Mucosa of descending colon (tissue), 3 donors: ENCODE results near the gene MPPE1. TPM values are rescaled to one million over a fixed set of nuclear protein-coding genes. Genes with fewer than 3 reads are reported as not detected.
"Not testable (repeated sequence)": the region's sequence is repeated elsewhere in the genome, so short reads cannot be mapped to it uniquely, and the experiment has no call there.

Experiments
- ATAC-seq: fragments of 200-7000 bp; cut with Tn5 transposase; one replicate; pipeline ENCODE4 v1.9.1; 2020; ENCODE audit warnings: mild to moderate bottlenecking, moderate library complexity
- DNase-seq, 3 donors: peaks; one replicate each; pipeline ENCODE4 v3.0.0-alpha.2; 2020
- H3K36me3 ChIP-seq: fragments of 200-600 bp; one replicate; pipeline ENCODE4 v1.8.0; 2021; ENCODE audit warnings: low read depth, mild to moderate bottlenecking
- H3K4me1 ChIP-seq: fragments of 200-600 bp; one replicate; pipeline ENCODE4 v1.8.0; 2021; ENCODE audit warnings: low read depth, mild to moderate bottlenecking
- H3K4me3 ChIP-seq: fragments of 200-600 bp; one replicate; pipeline ENCODE4 v1.8.0; 2021; ENCODE audit warnings: mild to moderate bottlenecking
- H3K9me3 ChIP-seq: fragments of 200-600 bp; one replicate; pipeline ENCODE4 v1.8.0; 2021; ENCODE audit warnings: mild to moderate bottlenecking
- CTCF ChIP-seq: fragments of 200-600 bp; IDR thresholded peaks from one replicate; pipeline ENCODE4 v1.8.0; 2022; ENCODE audit warnings: antibody characterized with exemption, mild to moderate bottlenecking
- intact Hi-C, 2 donors: fragments of 100-400 bp; cut with DNase I in 1 of 2; cut with micrococcal nuclease in 1 of 2; formaldehyde crosslinking; loops; one replicate each; pipeline versions ENCODE4 v1.11.0 to v1.11.1; 2022; cut with DNase I, micrococcal nuclease
- total RNA-seq, 3 donors: library from RNA; stranded (reverse); fragmentation: NEBNext Ultra II Directional in 2 of 3; extraction: Animal tissue kit (Norgen Biotek cat#: 25700) in 2 of 3; gene quantifications; one replicate each; pipeline versions ENCODE4 v1.2.1 to v1.2.4, GENCODE V29; 2021 to 2023
- donor health status: DM: no; HTN: no; CAD: no; lungs with moderate emphysema.
- donor health status: DM: no; HTN: no; CAD: no.
- donor health status: DM: no; HTN: yes; CAD: no.

MPPE1 gene
- total RNA-seq, 3 donors from 2014 or later, result 56.7 to 103 (median 68.8) TPM

DNA sequence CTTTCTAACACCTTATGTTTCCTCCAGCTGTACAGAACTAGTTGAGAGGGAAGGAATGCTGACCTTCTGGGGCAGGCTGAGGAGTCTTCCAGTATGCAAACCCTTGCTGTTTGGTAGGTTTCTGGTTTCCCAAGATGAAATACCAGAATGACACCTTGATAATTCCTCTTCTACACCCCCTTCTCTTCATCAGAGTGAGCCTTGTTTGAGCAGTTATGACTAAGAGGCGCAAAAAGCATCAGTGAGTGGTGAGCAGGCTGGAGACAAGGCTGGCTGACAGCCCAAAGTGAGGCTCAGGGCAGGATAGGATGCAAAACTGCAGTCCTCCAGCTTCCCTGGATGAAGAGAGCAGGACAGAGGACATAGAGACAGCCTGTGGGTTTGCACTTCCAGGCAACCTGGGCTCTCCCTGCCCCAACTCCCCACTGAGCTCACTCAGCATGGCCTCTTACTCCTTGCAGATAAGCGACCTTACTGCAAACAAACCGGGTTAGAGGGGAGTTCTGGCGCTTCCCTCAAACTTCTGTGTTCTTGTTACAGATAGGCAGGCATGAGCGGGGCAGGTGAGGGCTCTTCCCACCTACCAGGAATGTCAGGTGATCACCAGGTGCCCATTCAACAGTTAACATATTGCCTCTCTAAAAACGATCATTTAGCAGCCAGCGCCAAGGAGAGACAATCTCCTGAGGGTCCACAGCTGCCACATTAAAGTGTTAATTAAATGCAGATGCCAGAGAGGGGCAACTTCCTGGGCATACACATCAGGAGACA is 5.4 kb downstream of the MPPE1 start:
- Histone ChIP-seq H3K4me3 (no peak overlapping the region), H3K36me3 (no peaks in the 10 kb centered on the region), H3K9me3 (no peaks in the 10 kb centered on the region), H3K4me1 (peaks cover 7% of the 10 kb centered on the region)
- no peak for DNase-seq
- ATAC-seq, result no peak
- intact Hi-C loops, result loop anchor here (10.0 kb wide), 1 partner anchor 48 kb away; the partner anchor contains the start of gene CHMP1B (in 2 of the 2)
- TF ChIP-seq CTCF, result no peak

DNA sequence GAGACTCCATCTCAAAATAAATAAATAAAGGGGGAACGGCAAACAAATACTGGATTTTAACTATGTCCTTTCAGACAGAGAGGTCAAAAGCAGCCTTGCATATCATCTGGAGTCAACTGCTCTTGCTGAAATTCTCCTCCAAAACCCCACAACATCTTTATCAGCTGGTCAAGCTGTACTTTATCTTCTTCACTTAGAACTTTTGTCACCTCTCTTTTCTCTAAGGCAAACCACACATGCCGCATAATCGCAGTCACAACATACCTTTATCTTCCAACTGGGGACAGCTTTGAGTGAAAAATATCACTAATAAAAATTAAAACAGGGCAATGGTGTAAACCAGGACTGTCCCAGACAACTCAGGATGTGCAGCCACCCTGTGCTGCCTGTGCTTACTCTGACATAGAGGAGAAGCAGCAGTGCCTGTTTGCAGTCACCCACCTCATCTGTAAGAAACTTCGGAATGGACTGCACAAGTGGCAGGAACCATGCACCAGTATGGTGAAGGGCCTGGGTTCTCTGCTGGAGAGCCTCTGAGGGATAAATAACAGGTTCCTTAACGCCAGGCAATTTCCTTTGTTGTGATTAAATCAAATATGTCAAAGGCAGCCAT is 6.2 kb downstream of the MPPE1 start:
- TF ChIP-seq CTCF, result no peak

GRCh38 chr18:11899063-11899462 is 9.1 kb downstream of the MPPE1 start:
- no peak for TF ChIP-seq CTCF
- ATAC-seq, result no peak
- intact Hi-C loops, result no loop called here
- no peak for DNase-seq
- no peaks in the 10 kb centered on the region for H3K4me1 ChIP-seq
- no peak overlapping the region for H3K4me3 ChIP-seq
- H3K36me3 ChIP-seq, result no peaks in the 10 kb centered on the region
- no peaks in the 10 kb centered on the region for H3K9me3 ChIP-seq

More for the DNA sequence above, 6.2 kb downstream of the MPPE1 start:
- Histone ChIP-seq H3K4me1 (peaks cover under 1% of the 10 kb centered on the region), H3K4me3 (no peak overlapping the region), H3K9me3 (no peaks in the 10 kb centered on the region), H3K36me3 (no peaks in the 10 kb centered on the region)
- no peak for DNase-seq
- intact Hi-C loops, result loop anchor here (10.0 kb wide), 1 partner anchor 47 kb away; the partner anchor contains the start of gene CHMP1B (in 2 of the 2)
- no peak for ATAC-seq

DNA sequence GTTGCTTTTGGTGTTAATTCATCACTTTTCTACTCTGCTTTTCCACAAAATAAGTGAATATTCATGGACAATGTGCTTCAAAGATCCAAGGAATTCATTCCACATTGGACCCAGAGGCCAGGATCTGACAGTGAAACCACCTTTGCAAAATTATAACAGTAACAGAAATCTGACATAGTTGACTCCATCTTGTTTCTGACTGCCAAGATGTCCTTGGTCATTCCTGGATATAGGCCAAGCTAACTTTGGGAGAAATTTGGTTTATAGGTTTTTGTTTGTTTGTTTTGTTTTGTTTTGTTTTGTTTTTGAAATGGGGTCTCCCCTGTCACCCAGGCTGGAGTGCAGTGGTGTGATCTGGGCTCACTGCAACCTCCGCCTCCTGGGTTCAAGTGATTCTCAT is 10.3 kb downstream of the MPPE1 start:
- H3K4me1 ChIP-seq, result no peaks in the 10 kb centered on the region
- DNase-seq (no peak), ATAC-seq (no peak)
- no peaks in the 10 kb centered on the region for H3K9me3 ChIP-seq
- intact Hi-C loops, result no loop called here
- H3K4me3 ChIP-seq, result no peak overlapping the region
- TF ChIP-seq CTCF, result no peak
- no peaks in the 10 kb centered on the region for H3K36me3 ChIP-seq

DNA sequence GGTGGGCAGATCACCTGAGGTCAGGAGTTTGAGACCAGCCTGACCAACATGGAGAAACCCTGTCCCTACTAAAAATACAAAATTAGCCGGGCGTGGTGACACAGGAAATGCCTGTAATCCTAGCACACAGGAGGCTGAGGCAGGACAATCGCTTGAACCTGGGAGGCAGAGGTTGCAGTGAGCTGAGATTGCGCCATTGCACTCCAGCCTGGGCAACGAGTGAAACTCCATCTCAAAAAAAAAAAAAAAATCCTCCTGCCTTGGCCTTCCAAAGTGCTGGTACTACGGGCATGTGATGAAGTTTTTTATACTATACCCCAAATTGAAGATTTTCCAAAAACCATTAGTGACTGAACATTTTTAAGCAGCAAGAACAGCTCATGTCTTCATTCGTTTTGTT is 15.7 kb downstream of the MPPE1 start:
- H3K4me1 ChIP-seq, H3K4me3 ChIP-seq, H3K9me3 ChIP-seq, ATAC-seq, intact Hi-C loops, H3K36me3 ChIP-seq, DNase-seq: not testable (repeated sequence)

GRCh38 chr18:11891737-11892136 is 16.4 kb downstream of the MPPE1 start:
- Histone ChIP-seq H3K36me3 (no peaks in the 10 kb centered on the region), H3K4me3 (no peak overlapping the region), H3K4me1 (peaks cover 4% of the 10 kb centered on the region), H3K9me3 (no peaks in the 10 kb centered on the region)
- DNase-seq, result no peak
- intact Hi-C loops, result no loop called here
- no peak for ATAC-seq
- TF ChIP-seq CTCF, result no peak
